K562 (cell line): ENCODE measurements around the gene SRSF1. TPM values are rescaled to one million over a fixed set of nuclear protein-coding genes. Genes with fewer than 3 reads are reported as not detected.

ENCODE experiments used
- ATAC-seq: fragments of 200-7000 bp; cut with Tn5 transposase; 3 replicates; pipeline ENCODE4 v1.9.1; 2020; ENCODE audit warnings: moderate library complexity
- BruUV-seq: library from RNA; stranded (reverse); fragments of 400-500 nt; replicated peaks from 2 replicates; lab custom pipeline; 2021; lab: Mats Ljungman, UMichigan
- CTCF ChIA-PET: fragments of 300-600 bp; formaldehyde crosslinking; extraction: SDS; loops from one replicate; lab custom pipeline; 2021; ENCODE audit warnings: low intra/inter-chr PET ratio; lab: Yijun Ruan, JAX
- POLR2A ChIA-PET: fragments of 300-600, 350-650 bp; sonication (Branson Sonifier 250); formaldehyde crosslinking; extraction: SDS; loops from one replicate; lab custom pipeline; 2021; ENCODE audit warnings: antibody characterized with exemption, inconsistent platforms; lab: Yijun Ruan, JAX
- DNase-seq, 4 experiments: peaks; one replicate each; pipeline versions ENCODE4 v3.0.0 to v3.0.0-alpha.2; 2011 to 2018; ENCODE audit warnings: low spot score in 3 of 4, mixed read lengths in 3 of 4; ENCODE audit errors: extremely low read depth in 1 of 4
- FAIRE-seq: peaks from 2 replicates; lab custom pipeline; 2011; peaks lifted over from hg19 to GRCh38; lab: Jason Lieb, UNC
- H2AFZ ChIP-seq: 2 replicates; pipeline ENCODE4 v1.6.0; 2011; ENCODE audit warnings: low read depth, low read length, control low read depth, inconsistent platforms
- H3K27ac ChIP-seq: fragments of 200-600 bp; 3 replicates; pipeline ENCODE4 v1.8.0; 2011; ENCODE audit warnings: low read depth, mild to moderate bottlenecking, control low read depth, inconsistent platforms, low read length, moderate library complexity, mixed read lengths; ENCODE audit errors: extremely low read depth
- H3K27me3 ChIP-seq, 2 experiments: fragments of 300-600 bp in 1 of 2; 2 replicates in 1 of 2; 3 replicates in 1 of 2; pipeline versions ENCODE4 v1.6.0 to v1.8.0; 2011; ENCODE audit warnings: inconsistent platforms in 2 of 2, low read length in 2 of 2, mild to moderate bottlenecking in 1 of 2, mixed read lengths in 1 of 2, moderate library complexity in 1 of 2; ENCODE audit not compliant: control insufficient read depth in 2 of 2, insufficient read depth in 2 of 2
- H3K36me3 ChIP-seq: fragments of 300-600 bp; 3 replicates; pipeline ENCODE4 v1.8.0; 2011; ENCODE audit warnings: mild to moderate bottlenecking, low read length, inconsistent platforms; ENCODE audit not compliant: control insufficient read depth, insufficient read depth
- H3K4me1 ChIP-seq, 2 experiments: fragments of 200-600 bp in 1 of 2; replicated peaks in 1 of 2; 2 replicates in 1 of 2; 3 replicates in 1 of 2; pipeline versions ENCODE4 v1.5.1 to v1.8.0; 2011; ENCODE audit warnings: inconsistent platforms in 2 of 2, low read length in 2 of 2, mild to moderate bottlenecking in 1 of 2, mixed read lengths in 1 of 2, moderate library complexity in 1 of 2; ENCODE audit not compliant: control insufficient read depth in 2 of 2, insufficient read depth in 2 of 2
- H3K4me2 ChIP-seq: 2 replicates; pipeline ENCODE4 v1.6.1; 2011; ENCODE audit warnings: low read length, control low read depth, inconsistent platforms, mixed read lengths; ENCODE audit not compliant: insufficient read depth
- H3K4me3 ChIP-seq: fragments of 200-600 bp; sonication (generic), shearing (Covaris generic); 2 replicates; pipeline ENCODE4 v1.5.1; 2016; ENCODE audit warnings: control low read depth, inconsistent platforms
- H3K79me2 ChIP-seq: fragments of 200-600 bp; 3 replicates; pipeline ENCODE4 v1.8.0; 2011; ENCODE audit warnings: low read length, inconsistent platforms; ENCODE audit not compliant: control insufficient read depth, insufficient read depth
- H3K9ac ChIP-seq, 2 experiments: 2 replicates each; pipeline versions ENCODE4 v1.6.0 to v1.6.1; 2011; ENCODE audit warnings: low read depth in 2 of 2, low read length in 2 of 2, control low read depth in 1 of 2, inconsistent platforms in 1 of 2, mild to moderate bottlenecking in 1 of 2, mixed read lengths in 1 of 2; ENCODE audit not compliant: insufficient read depth in 1 of 2
- H3K9me1 ChIP-seq: one replicate; pipeline ENCODE4 v1.6.0; 2011; ENCODE audit warnings: inconsistent platforms, mild to moderate bottlenecking, low read length, moderate library complexity; ENCODE audit not compliant: control insufficient read depth, insufficient read depth
- H3K9me3 ChIP-seq: replicated peaks from 2 replicates; pipeline ENCODE4 v1.5.1; 2011; ENCODE audit warnings: low read depth, low read length, inconsistent platforms; ENCODE audit not compliant: control insufficient read depth, insufficient read depth
- H4K20me1 ChIP-seq: replicated peaks from 2 replicates; pipeline ENCODE4 v1.6.1; 2011; ENCODE audit warnings: low read length, inconsistent platforms, mixed read lengths; ENCODE audit not compliant: control insufficient read depth, insufficient read depth
- CSDE1 ChIP-seq, 2 experiments: fragments of 450-650 bp; IDR thresholded peaks; 2 replicates each; pipeline ENCODE4 v1.6.1; 2016; ENCODE audit warnings: mild to moderate bottlenecking in 1 of 2
- FUS ChIP-seq: fragments of 200-400 bp; formaldehyde crosslinking; optimal IDR thresholded peaks from 2 replicates; pipeline ENCODE3; 2017; ENCODE audit warnings: low read depth, low read length
- HNRNPLL ChIP-seq: fragments of 200-400 bp; formaldehyde crosslinking; IDR thresholded peaks from 2 replicates; pipeline ENCODE4 v1.6.1; 2017; ENCODE audit warnings: low read length, low read depth, mild to moderate bottlenecking; ENCODE audit not compliant: poor library complexity, severe bottlenecking
- KDM2B ChIP-seq: fragments of 250-450 bp; sonication (Bioruptor Pico); IDR thresholded peaks from 2 replicates; pipeline ENCODE4 v1.8.0; 2021; ENCODE audit warnings: mild to moderate bottlenecking, moderate library complexity
- NCOA1 ChIP-seq: fragments of 450-650 bp; IDR thresholded peaks from 2 replicates; pipeline ENCODE4 v1.6.1; 2016; ENCODE audit warnings: low read depth
- SNRNP70 ChIP-seq: fragments of 200-400 bp; formaldehyde crosslinking; optimal IDR thresholded peaks from 2 replicates; pipeline ENCODE3; 2017; ENCODE audit warnings: low read depth, low read length
- ZNF134 ChIP-seq: fragments of 250-450 bp; sonication (Bioruptor Pico); conservative IDR thresholded peaks from 2 replicates; pipeline ENCODE4 v1.4.0; 2020
- ZNF384 ChIP-seq: IDR thresholded peaks from 2 replicates; pipeline ENCODE4 v1.6.1; 2012; ENCODE audit warnings: low read depth, low read length, improper control_type of control experiment
- ZNF76 ChIP-seq: fragments of 250-450 bp; sonication (Bioruptor Pico); IDR thresholded peaks from 2 replicates; pipeline ENCODE4 v1.4.0; 2020; ENCODE audit warnings: mild to moderate bottlenecking, moderate library complexity, borderline replicate concordance
- WGBS: fragments of 100-300 bp; shearing (Covaris generic); methylation state at CpG from one replicate; pipeline ENCODE4 v1.1.6; 2016; ENCODE audit warnings: low coverage, mixed read lengths; ENCODE audit not compliant: insufficient coverage; ENCODE audit errors: missing lambda C conversion rate; 5-methylcytosine and 5-hydroxymethylcytosine counted together
- in situ Hi-C: fragments of 300-500 bp; cut with MboI; formaldehyde crosslinking; loops from 4 replicates; pipeline ENCODE4 v1.15.0; 2018; ENCODE audit warnings: inconsistent platforms, mixed read lengths
- intact Hi-C: fragments of 100-400 bp; cut with micrococcal nuclease; formaldehyde crosslinking; loops from 2 replicates; pipeline ENCODE4 v1.14.2; 2022
- polyA plus RNA-seq, 8 experiments: library from polyadenylated mRNA; depleted of rRNA in 4 of 8; stranded (reverse) in 5 of 8; unstranded in 3 of 8; fragments of >200 nt; fragmentation: Nextera tagmentation in 2 of 8; fragmentation: Illumina TruSeq in 1 of 8; extraction: Ambion mirVana in 2 of 8; extraction: Trizol in 1 of 8; gene quantifications; 2 replicates each; pipeline versions ENCODE4 v1.2.1 to v1.2.3, GENCODE V29; 2011 to 2014; ENCODE audit warnings: inconsistent platforms in 1 of 8, missing spikeins in 1 of 8
- total RNA-seq, 7 experiments: library from RNA; depleted of rRNA in 6 of 7; stranded (reverse); fragments of >200 nt in 6 of 7; fragmentation: Illumina TruSeq in 2 of 7; extraction: Trizol in 2 of 7; gene quantifications; 2 replicates each; pipeline versions ENCODE4 v1.2.1 to v1.2.3, GENCODE V29; 2011 to 2021; ENCODE audit warnings: low replicate concordance in 1 of 7
- TF ChIP-seq, protein P1 (sequence below): fragments of 250-450 bp; sonication (Bioruptor Pico); IDR thresholded peaks from 2 replicates; pipeline ENCODE4 v1.4.0; 2020; ENCODE audit warnings: mild to moderate bottlenecking, moderate library complexity, borderline replicate concordance
- TF ChIP-seq, protein P2 (sequence below), 3 experiments: fragments of 200-800 bp in 1 of 3; fragments of 250-450 bp in 1 of 3; fragments of 450-650 bp in 1 of 3; sonication (Bioruptor Pico) in 1 of 3; sonication (Bioruptor generic) in 1 of 3; formaldehyde crosslinking in 1 of 3; IDR thresholded peaks; 2 replicates each; pipeline versions ENCODE4 v1.6.1 to v1.8.0; 2016 to 2022; ENCODE audit warnings: mild to moderate bottlenecking in 2 of 3, missing genetic modification characterization in 2 of 3, missing compliant biosample characterization in 1 of 3, moderate library complexity in 1 of 3
- TF ChIP-seq, protein P3 (sequence below): fragments of 200-400 bp; formaldehyde crosslinking; IDR thresholded peaks from 2 replicates; pipeline ENCODE4 v1.6.1; 2017; ENCODE audit warnings: mild to moderate bottlenecking, low read depth, low read length, moderate library complexity

SRSF1 gene
- total and polyA plus RNA-seq, 9 of the 15 experiments (the other 6 are each of a cell fraction or from before 2014, with no cell fraction given), result 77.8 to 559 (median 442) TPM

DNA sequence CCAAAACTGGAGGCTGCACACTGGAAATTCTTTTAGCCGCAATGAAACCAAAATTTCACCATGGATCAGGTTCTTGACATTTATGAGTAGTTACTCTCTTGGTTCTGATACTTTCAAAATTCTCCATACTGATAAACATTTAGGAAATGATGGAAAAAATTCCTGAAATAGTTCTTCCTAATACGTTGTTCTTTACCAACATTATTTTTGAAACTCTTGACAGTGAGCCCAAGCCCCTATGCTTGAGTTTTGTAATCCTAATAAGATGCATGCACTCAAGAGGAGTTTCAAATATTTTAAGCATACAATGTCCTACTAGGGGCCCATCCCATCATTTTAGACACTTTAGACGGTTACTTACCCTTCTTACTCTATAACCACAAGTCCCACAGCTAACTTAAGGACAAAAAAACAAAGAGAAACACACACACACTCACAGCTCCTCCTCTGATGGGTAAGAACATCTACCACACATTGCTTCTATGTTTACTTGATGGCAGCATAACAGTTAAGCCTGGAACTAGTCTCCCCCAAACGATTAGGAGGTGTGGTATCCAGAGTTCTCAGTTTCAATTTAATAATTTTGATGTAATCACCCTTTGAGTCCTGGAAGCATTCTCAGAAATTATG lies 22.7 kb downstream of the SRSF1 start (continued):
- TF ChIP-seq, protein P1, sequence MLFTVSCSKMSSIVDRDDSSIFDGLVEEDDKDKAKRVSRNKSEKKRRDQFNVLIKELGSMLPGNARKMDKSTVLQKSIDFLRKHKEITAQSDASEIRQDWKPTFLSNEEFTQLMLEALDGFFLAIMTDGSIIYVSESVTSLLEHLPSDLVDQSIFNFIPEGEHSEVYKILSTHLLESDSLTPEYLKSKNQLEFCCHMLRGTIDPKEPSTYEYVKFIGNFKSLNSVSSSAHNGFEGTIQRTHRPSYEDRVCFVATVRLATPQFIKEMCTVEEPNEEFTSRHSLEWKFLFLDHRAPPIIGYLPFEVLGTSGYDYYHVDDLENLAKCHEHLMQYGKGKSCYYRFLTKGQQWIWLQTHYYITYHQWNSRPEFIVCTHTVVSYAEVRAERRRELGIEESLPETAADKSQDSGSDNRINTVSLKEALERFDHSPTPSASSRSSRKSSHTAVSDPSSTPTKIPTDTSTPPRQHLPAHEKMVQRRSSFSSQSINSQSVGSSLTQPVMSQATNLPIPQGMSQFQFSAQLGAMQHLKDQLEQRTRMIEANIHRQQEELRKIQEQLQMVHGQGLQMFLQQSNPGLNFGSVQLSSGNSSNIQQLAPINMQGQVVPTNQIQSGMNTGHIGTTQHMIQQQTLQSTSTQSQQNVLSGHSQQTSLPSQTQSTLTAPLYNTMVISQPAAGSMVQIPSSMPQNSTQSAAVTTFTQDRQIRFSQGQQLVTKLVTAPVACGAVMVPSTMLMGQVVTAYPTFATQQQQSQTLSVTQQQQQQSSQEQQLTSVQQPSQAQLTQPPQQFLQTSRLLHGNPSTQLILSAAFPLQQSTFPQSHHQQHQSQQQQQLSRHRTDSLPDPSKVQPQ (CRISPR knock-in tag), result no peak
- TF ChIP-seq ZNF76 (CRISPR knock-in tag), result no peak

DNA sequence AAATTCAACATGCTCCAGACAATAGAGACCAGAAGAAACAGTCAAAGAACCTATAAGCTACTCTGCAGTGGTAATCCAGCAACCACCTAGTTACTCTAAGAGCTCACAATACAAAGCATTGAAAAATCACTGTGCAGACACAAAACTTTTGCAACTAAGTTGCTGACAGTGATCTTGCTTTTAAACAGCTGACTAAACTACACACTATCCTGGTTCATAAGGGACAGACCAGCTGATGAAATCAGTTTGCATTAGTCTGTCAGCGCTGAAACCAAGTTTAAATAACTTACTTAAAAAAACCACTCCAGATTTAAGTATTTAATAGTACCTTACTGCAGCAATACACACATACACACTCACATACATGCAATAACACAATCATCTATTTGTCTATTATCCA lies 23.6 kb downstream of the SRSF1 start:
- Histone ChIP-seq H3K36me3 (peaks cover 66% of the 10 kb centered on the region), H3K4me2 (no peak overlapping the region), H4K20me1 (peaks cover 5% of the 10 kb centered on the region; the same call in 1 of the 2 replicates), H3K9me1 (no peaks in the 10 kb centered on the region), H3K4me3 (no peak overlapping the region), H3K27me3 (no peaks in the 10 kb centered on the region), H2AFZ (no peak overlapping the region), H3K27ac (no peak overlapping the region), H3K79me2 (peaks cover 59% of the 10 kb centered on the region), H3K9ac (no peak overlapping the region), H3K4me1 (peaks cover 8 to 14% of the 10 kb centered on the region in 2 experiments; a peak in 3 of 5 replicates), H3K9me3 (no peaks in the 10 kb centered on the region)
- intact Hi-C loops (no loop called here), in situ Hi-C loops (no loop called here)
- TF ChIP-seq CSDE1 (IDR thresholded peaks at IDR 0.05) (no peak), ZNF134 (CRISPR knock-in tag) (no peak), KDM2B (no peak), ZNF384 (no peak), SNRNP70 (no peak), FUS (no peak), NCOA1 (no peak), HNRNPLL (no peak)
- TF ChIP-seq, protein P2, sequence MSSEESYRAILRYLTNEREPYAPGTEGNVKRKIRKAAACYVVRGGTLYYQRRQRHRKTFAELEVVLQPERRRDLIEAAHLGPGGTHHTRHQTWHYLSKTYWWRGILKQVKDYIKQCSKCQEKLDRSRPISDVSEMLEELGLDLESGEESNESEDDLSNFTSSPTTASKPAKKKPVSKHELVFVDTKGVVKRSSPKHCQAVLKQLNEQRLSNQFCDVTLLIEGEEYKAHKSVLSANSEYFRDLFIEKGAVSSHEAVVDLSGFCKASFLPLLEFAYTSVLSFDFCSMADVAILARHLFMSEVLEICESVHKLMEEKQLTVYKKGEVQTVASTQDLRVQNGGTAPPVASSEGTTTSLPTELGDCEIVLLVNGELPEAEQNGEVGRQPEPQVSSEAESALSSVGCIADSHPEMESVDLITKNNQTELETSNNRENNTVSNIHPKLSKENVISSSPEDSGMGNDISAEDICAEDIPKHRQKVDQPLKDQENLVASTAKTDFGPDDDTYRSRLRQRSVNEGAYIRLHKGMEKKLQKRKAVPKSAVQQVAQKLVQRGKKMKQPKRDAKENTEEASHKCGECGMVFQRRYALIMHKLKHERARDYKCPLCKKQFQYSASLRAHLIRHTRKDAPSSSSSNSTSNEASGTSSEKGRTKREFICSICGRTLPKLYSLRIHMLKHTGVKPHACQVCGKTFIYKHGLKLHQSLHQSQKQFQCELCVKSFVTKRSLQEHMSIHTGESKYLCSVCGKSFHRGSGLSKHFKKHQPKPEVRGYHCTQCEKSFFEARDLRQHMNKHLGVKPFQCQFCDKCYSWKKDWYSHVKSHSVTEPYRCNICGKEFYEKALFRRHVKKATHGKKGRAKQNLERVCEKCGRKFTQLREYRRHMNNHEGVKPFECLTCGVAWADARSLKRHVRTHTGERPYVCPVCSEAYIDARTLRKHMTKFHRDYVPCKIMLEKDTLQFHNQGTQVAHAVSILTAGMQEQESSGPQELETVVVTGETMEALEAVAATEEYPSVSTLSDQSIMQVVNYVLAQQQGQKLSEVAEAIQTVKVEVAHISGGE (CRISPR knock-in tag; IDR thresholded peaks at IDR 0.05), result no peak
- TF ChIP-seq, protein P3, sequence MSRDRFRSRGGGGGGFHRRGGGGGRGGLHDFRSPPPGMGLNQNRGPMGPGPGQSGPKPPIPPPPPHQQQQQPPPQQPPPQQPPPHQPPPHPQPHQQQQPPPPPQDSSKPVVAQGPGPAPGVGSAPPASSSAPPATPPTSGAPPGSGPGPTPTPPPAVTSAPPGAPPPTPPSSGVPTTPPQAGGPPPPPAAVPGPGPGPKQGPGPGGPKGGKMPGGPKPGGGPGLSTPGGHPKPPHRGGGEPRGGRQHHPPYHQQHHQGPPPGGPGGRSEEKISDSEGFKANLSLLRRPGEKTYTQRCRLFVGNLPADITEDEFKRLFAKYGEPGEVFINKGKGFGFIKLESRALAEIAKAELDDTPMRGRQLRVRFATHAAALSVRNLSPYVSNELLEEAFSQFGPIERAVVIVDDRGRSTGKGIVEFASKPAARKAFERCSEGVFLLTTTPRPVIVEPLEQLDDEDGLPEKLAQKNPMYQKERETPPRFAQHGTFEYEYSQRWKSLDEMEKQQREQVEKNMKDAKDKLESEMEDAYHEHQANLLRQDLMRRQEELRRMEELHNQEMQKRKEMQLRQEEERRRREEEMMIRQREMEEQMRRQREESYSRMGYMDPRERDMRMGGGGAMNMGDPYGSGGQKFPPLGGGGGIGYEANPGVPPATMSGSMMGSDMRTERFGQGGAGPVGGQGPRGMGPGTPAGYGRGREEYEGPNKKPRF, result no peak
- no TSS peak for BruUV-seq
- 93% methylated on average over 1 of the region's 1 CpG for WGBS
- no peak for ATAC-seq
- CTCF ChIA-PET, result no interaction called here
- peak; percentile 62 for FAIRE-seq
- POLR2A ChIA-PET, result interaction anchor here (0.7 to 1.2 kb wide), 2 partner anchors 8 to 95 kb away, joined by 3 to 4 read pairs; no protein-coding TSS in a partner anchor
- DNase-seq, result no peak
